Motor neuron (in vitro differentiated cells): ENCODE measurements around the gene STUB1. TPM values are rescaled to one million over a fixed set of nuclear protein-coding genes. Genes with fewer than 3 reads are reported as not detected.

Source experiments
- ATAC-seq, 8 experiments: fragments of 200-7000 bp; cut with Tn5 transposase; replicated peaks in 6 of 8; 2 replicates each; pipeline ENCODE4 v1.8.0; 2021; ENCODE audit warnings: mild to moderate bottlenecking in 8 of 8, moderate library complexity in 8 of 8
- H3K27ac ChIP-seq, 2 donors: fragments of 250-450 bp; sonication (Bioruptor Pico); 2 replicates each; pipeline ENCODE4 v1.9.0; 2021; ENCODE audit warnings: antibody characterized with exemption in 2 of 2, mild to moderate bottlenecking in 2 of 2, moderate library complexity in 1 of 2
- H3K4me1 ChIP-seq, 2 donors: fragments of 250-450 bp; sonication (Bioruptor Pico); replicated peaks in 1 of 2; 2 replicates each; pipeline ENCODE4 v1.6.1; 2021; ENCODE audit warnings: antibody characterized with exemption in 2 of 2, mild to moderate bottlenecking in 2 of 2, moderate library complexity in 1 of 2
- H3K4me3 ChIP-seq, 5 donors: fragments of 250-450 bp; sonication (Bioruptor Pico); 2 replicates each; pipeline ENCODE4 v1.9.0; 2021; ENCODE audit warnings: antibody characterized with exemption in 5 of 5, mild to moderate bottlenecking in 5 of 5, moderate library complexity in 4 of 5
- WGBS, 10 experiments: fragments of 450-650 bp; shearing (Covaris generic); methylation state at CpG; one replicate each; pipeline ENCODE4 v1.0.0; 2022; 5-methylcytosine and 5-hydroxymethylcytosine counted together
- in situ Hi-C, 9 experiments: fragments of 400-800 bp; cut with MboI; loops; one replicate each; pipeline ENCODE4 v1.15.0; 2021; ENCODE audit warnings: low sequenced_read_pairs in 9 of 9, low pct_unique_long_range_greater_than_20kb in 2 of 9; ENCODE audit not compliant: unreplicated experiment in 9 of 9
- total RNA-seq, 8 experiments: library from RNA; unstranded; fragments of 300-600 nt; gene quantifications; 2 replicates each; pipeline versions ENCODE4 v1.2.3 to v1.2.4, GENCODE V29; 2022

Gene STUB1
- total RNA-seq, 8 experiments from 2014 or later, result 39.9 to 144 (median 79.4) TPM

- WGBS, 10 experiments, result 40 to 100% (median 87%) methylated on average over 1 to 5 of the region's 35 CpGs; no CpG with 5 or more reads in 6 of the 10 experiments
- peak in 2 of 8 experiments; percentile 10 to 24 for ATAC-seq
- Histone ChIP-seq H3K4me1 (peaks cover 11 to 12% of the 10 kb centered on the region in 2 donors), H3K27ac (peak overlapping the region; percentile 38 to 75), H3K4me3 (no peak overlapping the region)
- in situ Hi-C loops, result no loop called here
Observed at GRCh38 chr16:661184-661821, 18.9 kb upstream of the STUB1 start.

GRCh38 chr16:662095-662494 lies 18.1 kb upstream of the STUB1 start:
- 60 to 100% (median 91%) methylated on average over 1 to 4 of the region's 19 CpGs; no CpG with 5 or more reads in 6 of the 10 experiments for WGBS, 10 experiments
- in situ Hi-C loops, result no loop called here
- H3K4me3 ChIP-seq, result no peak overlapping the region
- peaks cover 11 to 12% of the 10 kb centered on the region in 2 donors for H3K4me1 ChIP-seq
- no peak overlapping the region for H3K27ac ChIP-seq
- ATAC-seq, result no peak

GRCh38 chr16:662597-662996 lies 17.6 kb upstream of the STUB1 start:
- no peak for ATAC-seq
- H3K27ac ChIP-seq, result no peak overlapping the region
- WGBS, 10 experiments, result 93 to 100% (median 100%) methylated on average over 1 to 5 of the region's 21 CpGs; no CpG with 5 or more reads in 7 of the 10 experiments
- peaks cover 14% of the 10 kb centered on the region in 2 donors for H3K4me1 ChIP-seq
- H3K4me3 ChIP-seq, result no peak overlapping the region
- in situ Hi-C loops, result no loop called here

- H3K4me1 ChIP-seq, result peaks cover 10 to 12% of the 10 kb centered on the region in 2 donors
- no peak for ATAC-seq
- WGBS, 10 experiments, result 67 to 100% (median 100%) methylated on average over 1 to 5 of the region's 13 CpGs; no CpG with 5 or more reads in 5 of the 10 experiments
- no peak overlapping the region for H3K4me3 ChIP-seq
- H3K27ac ChIP-seq, result no peak overlapping the region
- in situ Hi-C loops, result no loop called here
Observed at GRCh38 chr16:666572-666971, 13.6 kb upstream of the STUB1 start.

- Histone ChIP-seq H3K27ac (peak overlapping the region in 1 of 2 donors; percentile 29), H3K4me1 (peaks cover 10 to 11% of the 10 kb centered on the region in 2 donors), H3K4me3 (peak overlapping the region in 2 of 5 donors; percentile 53 to 57)
- in situ Hi-C loops, result no loop called here
- WGBS, 10 experiments, result 77 to 100% (median 88%) methylated on average over 1 to 8 of the region's 22 CpGs; no CpG with 5 or more reads in 4 of the 10 experiments
- ATAC-seq, result no peak
Observed at GRCh38 chr16:667113-667779, 13.0 kb upstream of the STUB1 start.

- Histone ChIP-seq H3K4me3 (peak within 1 kb of the TSS; percentile 48 to 88 (median 57)), H3K4me1 (peaks cover 10 to 11% of the 10 kb centered on the region in 2 donors), H3K27ac (peak within 1 kb of the TSS; percentile 14 to 29)
- 0% methylated on average over 1 to 2 of the region's 78 CpGs; no CpG with 5 or more reads in 6 of the 10 experiments for WGBS, 10 experiments
- in situ Hi-C loops, result no loop called here
- peak; percentile 89 to 97 (median 92) for ATAC-seq
Observed at GRCh38 chr16:667780-668518, 12.3 kb upstream of the STUB1 start, which contains the start of gene RHOT2. Gene RHOT2 (plus strand): TSS chr16:668132. CDS start chr16:668200, 68 bp downstream.

- peak in 3 of 8 experiments; percentile 6 to 17 (median 8) for ATAC-seq
- in situ Hi-C loops, result no loop called here
- 0 to 18% (median 12%) methylated on average over 2 to 39 of the region's 50 CpGs; no CpG with 5 or more reads in 6 of the 10 experiments for WGBS, 10 experiments
- peak overlapping the region; percentile 14 to 29 for H3K27ac ChIP-seq
- H3K4me3 ChIP-seq, result peak overlapping the region; percentile 48 to 88 (median 57)
- peaks cover 10 to 11% of the 10 kb centered on the region in 2 donors for H3K4me1 ChIP-seq
Observed at GRCh38 chr16:668519-669171, 11.6 kb upstream of the STUB1 start.

- Histone ChIP-seq H3K4me1 (peaks cover 10 to 11% of the 10 kb centered on the region in 2 donors), H3K27ac (no peak overlapping the region), H3K4me3 (no peak overlapping the region)
- no peak for ATAC-seq
- in situ Hi-C loops, result no loop called here
- 100% methylated on average over 1 of the region's 13 CpGs; no CpG with 5 or more reads in 9 of the 10 experiments for WGBS, 10 experiments
Observed at GRCh38 chr16:669666-670065, 10.5 kb upstream of the STUB1 start.

GRCh38 chr16:670485-671352 lies 9.5 kb upstream of the STUB1 start:
- in situ Hi-C loops, result no loop called here
- no peak for ATAC-seq
- Histone ChIP-seq H3K4me3 (no peak overlapping the region), H3K4me1 (peaks cover 16 to 18% of the 10 kb centered on the region in 2 donors), H3K27ac (no peak overlapping the region)
- WGBS, 10 experiments, result 80 to 100% (median 91%) methylated on average over 1 to 14 of the region's 52 CpGs; no CpG with 5 or more reads in 6 of the 10 experiments

- no peak for ATAC-seq
- in situ Hi-C loops, result no loop called here
- peaks cover 18 to 19% of the 10 kb centered on the region in 2 donors for H3K4me1 ChIP-seq
- H3K4me3 ChIP-seq, result no peak overlapping the region
- H3K27ac ChIP-seq, result no peak overlapping the region
- 80% methylated on average over 3 of the region's 40 CpGs; no CpG with 5 or more reads in 9 of the 10 experiments for WGBS, 10 experiments
Observed at GRCh38 chr16:671353-672131, 8.7 kb upstream of the STUB1 start.

- in situ Hi-C loops, result no loop called here
- ATAC-seq, result no peak
- peaks cover 18 to 19% of the 10 kb centered on the region in 2 donors for H3K4me1 ChIP-seq
- 96 to 100% (median 100%) methylated on average over 1 to 4 of the region's 19 CpGs; no CpG with 5 or more reads in 7 of the 10 experiments for WGBS, 10 experiments
- H3K4me3 ChIP-seq, result no peak overlapping the region
- H3K27ac ChIP-seq, result no peak overlapping the region
Observed at GRCh38 chr16:672371-672770, 7.8 kb upstream of the STUB1 start.
